ENCODE data around the gene TBC1D22A. TPM values are rescaled to one million over a fixed set of nuclear protein-coding genes. Genes with fewer than 3 reads are reported as not detected.

Gene TBC1D22A
- total and polyA plus RNA-seq, 9 of the 15 experiments (the other 6 are each of a cell fraction or from before 2014, with no cell fraction given), result 0.20 to 11.5 (median 5.2) TPM

DNA sequence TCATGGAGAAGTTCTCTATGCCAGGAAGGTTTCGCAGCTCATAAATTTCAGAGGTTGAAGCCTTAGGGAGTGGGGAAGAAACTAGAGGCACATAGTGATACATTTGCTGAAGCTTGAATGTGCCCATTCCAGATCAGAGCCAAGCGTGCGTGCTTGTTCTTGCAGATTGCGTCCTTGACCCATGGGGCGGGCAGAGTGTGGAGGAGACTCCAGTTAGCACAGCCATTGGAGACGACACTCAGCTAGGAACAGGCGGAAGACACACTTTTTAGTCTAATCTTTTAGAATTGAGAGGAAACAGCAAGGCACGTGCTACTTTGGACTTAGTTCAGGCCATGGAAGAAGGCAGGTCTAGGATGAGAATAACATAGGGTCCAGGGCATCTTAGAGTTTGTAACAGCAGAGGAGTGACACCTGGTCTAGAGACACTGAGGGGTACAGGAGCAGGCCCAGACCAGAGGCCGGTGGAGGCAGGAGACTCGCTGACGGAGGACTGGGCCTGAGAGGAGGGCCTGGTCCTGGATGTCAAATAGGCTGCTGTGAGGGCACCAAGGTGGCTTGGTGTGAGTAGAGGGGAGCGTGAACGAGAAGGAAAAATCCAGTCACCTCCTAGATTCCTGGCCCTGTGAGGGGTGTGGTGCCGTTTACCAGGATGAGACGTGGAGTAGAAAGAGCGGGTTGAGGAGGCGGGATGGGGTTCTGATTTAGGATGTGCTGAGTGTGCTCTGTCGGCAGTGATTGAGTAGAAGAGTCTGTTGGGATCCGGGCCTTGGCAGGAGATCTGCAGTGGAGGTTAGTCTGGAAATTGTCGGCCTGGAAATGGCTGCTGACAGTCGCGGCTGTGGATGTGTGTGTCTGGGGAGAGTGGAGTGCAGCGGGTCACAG, 154.7 kb downstream of the TBC1D22A start:
- Histone ChIP-seq H3K27me3 (ENCODE audit: control insufficient read depth in 2 of 2, insufficient read depth in 2 of 2, low read length in 2 of 2) (no peaks in the 10 kb centered on the region), H3K4me3 (no peak overlapping the region), H3K4me2 (ENCODE audit: insufficient read depth, low read length) (no peak overlapping the region), H3K27ac (ENCODE audit: extremely low read depth, low read depth, low read length) (no peak overlapping the region), H2AFZ (ENCODE audit: low read depth, low read length) (no peak overlapping the region), H3K9me1 (ENCODE audit: control insufficient read depth, insufficient read depth, low read length) (no peaks in the 10 kb centered on the region), H3K36me3 (ENCODE audit: control insufficient read depth, insufficient read depth, low read length) (0 out of 3 replicates have a peak, but pooled peaks cover 2% of the 10 kb centered on the region), H4K20me1 (replicated peaks; ENCODE audit: control insufficient read depth, insufficient read depth, low read length) (0 out of 2 replicates have a peak, but pooled peaks cover 4% of the 10 kb centered on the region), H3K9ac (ENCODE audit: insufficient read depth in 1 of 2, low read depth in 2 of 2, low read length in 2 of 2) (no peak overlapping the region; a peak in 1 of 4 replicates), H3K9me3 (replicated peaks; ENCODE audit: control insufficient read depth, insufficient read depth, low read depth, low read length) (no peaks in the 10 kb centered on the region), H3K4me1 (replicated peaks in 1 of 2; ENCODE audit: control insufficient read depth in 2 of 2, insufficient read depth in 2 of 2, low read length in 2 of 2) (no peaks in the 10 kb centered on the region), H3K79me2 (ENCODE audit: control insufficient read depth, insufficient read depth, low read length) (no peaks in the 10 kb centered on the region)
- in situ Hi-C loops (cut with MboI), result no loop called here
- ChIA-PET CTCF (ENCODE audit: low intra/inter-chr PET ratio) (no interaction called here), POLR2A (interaction anchor here (1.3 kb wide), 1 partner anchor 13 kb away, joined by 3 read pairs; no protein-coding TSS in a partner anchor)
- no peak for ATAC-seq
- no peak for DNase-seq (ENCODE audit: extremely low read depth in 1 of 4, low spot score in 3 of 4)
- no TSS peak for BruUV-seq (replicated peaks)
- no peak for FAIRE-seq
- 91% methylated on average over 13 of the region's 23 CpGs for WGBS (ENCODE audit: insufficient coverage, low coverage, missing lambda C conversion rate)
- intact Hi-C loops (cut with micrococcal nuclease), result no loop called here
- no peak for TF ChIP-seq SRSF9 (IDR thresholded peaks at IDR 0.05; ENCODE audit: borderline replicate concordance, low read depth, low read length)
- no peak for TF ChIP-seq YBX1 (IDR thresholded peaks at IDR 0.05)
- TF ChIP-seq, protein P1, sequence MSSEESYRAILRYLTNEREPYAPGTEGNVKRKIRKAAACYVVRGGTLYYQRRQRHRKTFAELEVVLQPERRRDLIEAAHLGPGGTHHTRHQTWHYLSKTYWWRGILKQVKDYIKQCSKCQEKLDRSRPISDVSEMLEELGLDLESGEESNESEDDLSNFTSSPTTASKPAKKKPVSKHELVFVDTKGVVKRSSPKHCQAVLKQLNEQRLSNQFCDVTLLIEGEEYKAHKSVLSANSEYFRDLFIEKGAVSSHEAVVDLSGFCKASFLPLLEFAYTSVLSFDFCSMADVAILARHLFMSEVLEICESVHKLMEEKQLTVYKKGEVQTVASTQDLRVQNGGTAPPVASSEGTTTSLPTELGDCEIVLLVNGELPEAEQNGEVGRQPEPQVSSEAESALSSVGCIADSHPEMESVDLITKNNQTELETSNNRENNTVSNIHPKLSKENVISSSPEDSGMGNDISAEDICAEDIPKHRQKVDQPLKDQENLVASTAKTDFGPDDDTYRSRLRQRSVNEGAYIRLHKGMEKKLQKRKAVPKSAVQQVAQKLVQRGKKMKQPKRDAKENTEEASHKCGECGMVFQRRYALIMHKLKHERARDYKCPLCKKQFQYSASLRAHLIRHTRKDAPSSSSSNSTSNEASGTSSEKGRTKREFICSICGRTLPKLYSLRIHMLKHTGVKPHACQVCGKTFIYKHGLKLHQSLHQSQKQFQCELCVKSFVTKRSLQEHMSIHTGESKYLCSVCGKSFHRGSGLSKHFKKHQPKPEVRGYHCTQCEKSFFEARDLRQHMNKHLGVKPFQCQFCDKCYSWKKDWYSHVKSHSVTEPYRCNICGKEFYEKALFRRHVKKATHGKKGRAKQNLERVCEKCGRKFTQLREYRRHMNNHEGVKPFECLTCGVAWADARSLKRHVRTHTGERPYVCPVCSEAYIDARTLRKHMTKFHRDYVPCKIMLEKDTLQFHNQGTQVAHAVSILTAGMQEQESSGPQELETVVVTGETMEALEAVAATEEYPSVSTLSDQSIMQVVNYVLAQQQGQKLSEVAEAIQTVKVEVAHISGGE (CRISPR knock-in tag; IDR thresholded peaks at IDR 0.05), result no peak
- no peak for TF ChIP-seq MAFG (tag; conservative IDR thresholded peaks at IDR 0.05)
- TF ChIP-seq, protein P2, sequence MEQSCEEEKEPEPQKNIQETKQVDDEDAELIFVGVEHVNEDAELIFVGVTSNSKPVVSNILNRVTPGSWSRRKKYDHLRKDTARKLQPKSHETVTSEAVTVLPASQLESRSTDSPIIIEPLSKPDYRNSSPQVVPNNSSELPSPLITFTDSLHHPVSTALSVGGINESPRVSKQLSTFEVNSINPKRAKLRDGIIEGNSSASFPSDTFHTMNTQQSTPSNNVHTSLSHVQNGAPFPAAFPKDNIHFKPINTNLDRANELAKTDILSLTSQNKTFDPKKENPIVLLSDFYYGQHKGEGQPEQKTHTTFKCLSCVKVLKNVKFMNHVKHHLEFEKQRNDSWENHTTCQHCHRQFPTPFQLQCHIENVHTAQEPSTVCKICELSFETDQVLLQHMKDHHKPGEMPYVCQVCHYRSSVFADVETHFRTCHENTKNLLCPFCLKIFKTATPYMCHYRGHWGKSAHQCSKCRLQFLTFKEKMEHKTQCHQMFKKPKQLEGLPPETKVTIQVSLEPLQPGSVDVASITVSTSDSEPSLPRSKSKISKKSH (CRISPR knock-in tag; IDR thresholded peaks at IDR 0.05), result no peak
- no peak for TF ChIP-seq ZNF668 (CRISPR knock-in tag; IDR thresholded peaks at IDR 0.05)
- TF ChIP-seq, protein P3, sequence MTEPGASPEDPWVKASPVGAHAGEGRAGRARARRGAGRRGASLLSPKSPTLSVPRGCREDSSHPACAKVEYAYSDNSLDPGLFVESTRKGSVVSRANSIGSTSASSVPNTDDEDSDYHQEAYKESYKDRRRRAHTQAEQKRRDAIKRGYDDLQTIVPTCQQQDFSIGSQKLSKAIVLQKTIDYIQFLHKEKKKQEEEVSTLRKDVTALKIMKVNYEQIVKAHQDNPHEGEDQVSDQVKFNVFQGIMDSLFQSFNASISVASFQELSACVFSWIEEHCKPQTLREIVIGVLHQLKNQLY (CRISPR knock-in tag; conservative IDR thresholded peaks at IDR 0.05), result no peak
- TF ChIP-seq OTX1 (CRISPR knock-in tag; IDR thresholded peaks at IDR 0.05), result no peak
- TF ChIP-seq SPI1 (IDR thresholded peaks at IDR 0.05; ENCODE audit: borderline replicate concordance, low read depth, low read length), result no peak
- no peak for TF ChIP-seq BCL6 (CRISPR knock-in tag; IDR thresholded peaks at IDR 0.05)
- TF ChIP-seq FOXK1 (CRISPR knock-in tag; IDR thresholded peaks at IDR 0.05; ENCODE audit: borderline replicate concordance), result no peak
- no peak for TF ChIP-seq SMAD2 (IDR thresholded peaks at IDR 0.05; ENCODE audit: low read depth, low read length)
- no peak for TF ChIP-seq WHSC1 (IDR thresholded peaks at IDR 0.05; ENCODE audit: low read length)
- no peak for TF ChIP-seq XRCC5 (IDR thresholded peaks at IDR 0.05; ENCODE audit: low read depth, low read length)
- TF ChIP-seq CBX2 (IDR thresholded peaks at IDR 0.05; ENCODE audit: insufficient read depth, low read length, poor library complexity, severe bottlenecking), result no peak

Measured in K562 (cell line).